ENCODE data around the gene DPAGT1.
"Not testable (repeated sequence)": the region's sequence is repeated elsewhere in the genome, so short reads cannot be mapped to it uniquely, and the experiment has no call there.

Gene DPAGT1

GRCh38 chr11:119101759-119102423 is at the start of gene DPAGT1:
TSS of gene DPAGT1 (minus strand) at chr11:119101853. CDS start at chr11:119101655, 198 bp downstream.
- DNase-seq: peak; percentile 97

GRCh38 chr11:119149786-119150275 is 48.2 kb upstream of the DPAGT1 start:
- DNase-seq: no peak

- no peak for DNase-seq
Observed at GRCh38 chr11:119149018-119149785, 47.5 kb upstream of the DPAGT1 start, which contains the start of gene ABCG4. TSS of gene ABCG4 (plus strand) at chr11:119149052. CDS start at chr11:119149966, 914 bp downstream.

- DNase-seq: no peak
Observed at GRCh38 chr11:119148720-119149017, 47.0 kb upstream of the DPAGT1 start.

GRCh38 chr11:119147604-119148333 is 46.1 kb upstream of the DPAGT1 start:
- no peak for DNase-seq

- DNase-seq: no peak
Observed at GRCh38 chr11:119145551-119145950, 43.9 kb upstream of the DPAGT1 start.

GRCh38 chr11:119144825-119145486 is 43.3 kb upstream of the DPAGT1 start:
- no peak for DNase-seq

GRCh38 chr11:119139276-119139675 is 37.6 kb upstream of the DPAGT1 start:
- DNase-seq: not testable (repeated sequence)

GRCh38 chr11:119134389-119134978 is 32.8 kb upstream of the DPAGT1 start:
- no peak for DNase-seq

GRCh38 chr11:119130662-119131061 is 29.0 kb upstream of the DPAGT1 start:
- no peak for DNase-seq

- DNase-seq: no peak
Observed at GRCh38 chr11:119126675-119127268, 25.1 kb upstream of the DPAGT1 start.

GRCh38 chr11:119125821-119126220 is 24.2 kb upstream of the DPAGT1 start:
- DNase-seq: no peak

GRCh38 chr11:119121811-119122124 is 20.1 kb upstream of the DPAGT1 start:
- DNase-seq: no peak

- peak; percentile 99 for DNase-seq
Observed at GRCh38 chr11:119121008-119121810, 19.6 kb upstream of the DPAGT1 start, which contains the start of gene HINFP. TSS of gene HINFP (plus strand) at chr11:119121580. CDS start at chr11:119126945, 5,365 bp downstream.

GRCh38 chr11:119120639-119121007 is 19.0 kb upstream of the DPAGT1 start:
- peak; percentile 26 for DNase-seq

GRCh38 chr11:119118946-119119345 is 17.3 kb upstream of the DPAGT1 start:
- no peak for DNase-seq

GRCh38 chr11:119118227-119118626 is 16.6 kb upstream of the DPAGT1 start:
- no peak for DNase-seq

- no peak for DNase-seq
Observed at GRCh38 chr11:119117004-119117706, 15.5 kb upstream of the DPAGT1 start.

- no peak for DNase-seq
Observed at GRCh38 chr11:119116601-119117000, 14.9 kb upstream of the DPAGT1 start.

- no peak for DNase-seq
Observed at GRCh38 chr11:119116235-119116594, 14.6 kb upstream of the DPAGT1 start.
